Ovary (tissue), 9 donors: ENCODE measurements around the gene ZNF501. TPM values are rescaled to one million over a fixed set of nuclear protein-coding genes. Genes with fewer than 3 reads are reported as not detected.

ENCODE experiments used
- DNase-seq, 5 donors: peaks; one replicate each; pipeline ENCODE4 v3.0.0-alpha.2; 2019 to 2020
- H3K27ac ChIP-seq, 2 donors: fragments of 200-600 bp; one replicate each; pipeline versions ENCODE4 v1.5.1 to v1.8.0; 2019 to 2022
- H3K27me3 ChIP-seq: fragments of 200-600 bp; one replicate; pipeline ENCODE4 v1.8.0; 2022
- H3K36me3 ChIP-seq: fragments of 200-600 bp; sonication (generic); one replicate; pipeline ENCODE4 v1.5.1; 2019
- H3K4me1 ChIP-seq: one replicate; pipeline ENCODE4 v1.8.1; 2013; ENCODE audit warnings: mild to moderate bottlenecking, moderate library complexity; ENCODE audit not compliant: insufficient read depth
- H3K4me3 ChIP-seq: fragments of 200-600 bp; sonication (generic); one replicate; pipeline ENCODE4 v1.5.1; 2017
- H3K9me3 ChIP-seq, 2 donors: fragments of 200-600 bp in 1 of 2; sonication (generic) in 1 of 2; one replicate each; pipeline versions ENCODE4 v1.5.1 to v1.8.1; 2013 to 2019; ENCODE audit warnings: mild to moderate bottlenecking in 1 of 2, moderate library complexity in 1 of 2
- CTCF ChIP-seq, 3 donors: fragments of 450-650 bp in 2 of 3; fragments of 200-600 bp in 1 of 3; IDR thresholded peaks; one replicate each; pipeline versions ENCODE4 v1.5.1 to v1.8.0; 2016 to 2022; ENCODE audit warnings: antibody characterized with exemption in 3 of 3, mild to moderate bottlenecking in 1 of 3
- EP300 ChIP-seq: sonication (generic); formaldehyde crosslinking; IDR thresholded peaks from one replicate; pipeline ENCODE4 v1.6.1; 2017; ENCODE audit warnings: antibody characterized with exemption
- POLR2A ChIP-seq: fragments of 450-650 bp; IDR thresholded peaks from one replicate; pipeline ENCODE4 v1.6.1; 2017; ENCODE audit warnings: antibody characterized with exemption, mild to moderate bottlenecking, moderate library complexity
- WGBS, 3 donors: extraction: QIAGEN DNeasy Blood & Tissue Kit in 1 of 3; methylation state at CpG; one replicate each; pipeline versions ENCODE4 v1.1.5 to v1.1.7; 2013 to 2017; 5-methylcytosine and 5-hydroxymethylcytosine counted together
- intact Hi-C, 4 donors: fragments of 100-400 bp; cut with DNase I; formaldehyde crosslinking; loops; one replicate each; pipeline versions ENCODE4 v1.11.0 to v1.15.1; 2022 to 2023
- polyA plus RNA-seq, 2 donors: library from polyadenylated mRNA; stranded (reverse); fragments of 200-250 nt in 1 of 2; fragments of 350-450 nt in 1 of 2; fragmentation: Illumina TruSeq in 1 of 2; extraction: RNeasy Lipid Tissue Mini Kit (QIAGEN cat#74804) in 1 of 2; gene quantifications; one replicate each; pipeline ENCODE4 v1.2.3, GENCODE V29; 2013 to 2014
- total RNA-seq, 7 donors: library from RNA; depleted of rRNA in 2 of 7; stranded (reverse); fragments of >200 nt in 2 of 7; fragmentation: NEBNext Ultra II Directional in 3 of 7; extraction: Animal tissue kit (Norgen Biotek cat#: 25700) in 3 of 7; gene quantifications; one replicate each; pipeline versions ENCODE4 v1.1.0 to v1.2.4, GENCODE V29; 2016 to 2023
- donor health status: DM: no; HTN: no; CAD: no; lungs with moderate emphysema.
- donor health status: DM: no; HTN: no; CAD: no.
- donor health status: Bipolar disorder and iron deficiency.
- donor health status: DM: yes; HTN: yes; CAD: no.
- donor health status: DM: no; HTN: no; CAD: no.
- donor health status: DM: yes; HTN: yes; CAD: no.

ZNF501 gene
- total and polyA plus RNA-seq, 9 donors: 2.0 to 9.0 (median 4.9) TPM

DNA sequence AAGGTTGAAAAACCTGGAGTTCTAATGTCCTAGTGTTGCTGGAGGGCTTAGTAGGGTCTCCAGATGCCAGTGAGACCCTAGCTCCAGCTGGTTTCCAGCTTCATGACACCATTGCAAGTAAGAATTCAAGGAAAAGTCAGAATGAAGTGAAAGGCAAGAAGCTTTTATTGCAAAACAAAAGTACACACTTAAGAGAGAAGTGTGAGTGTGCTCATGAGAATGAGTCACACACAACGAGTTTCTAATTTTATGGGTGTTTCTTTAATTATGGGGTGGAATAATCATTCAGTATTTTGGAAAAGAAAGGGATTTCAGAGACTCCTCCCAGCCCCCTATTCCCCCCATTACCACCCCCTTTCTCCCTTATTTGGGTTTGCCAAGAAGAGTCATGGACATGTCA, 41.5 kb upstream of the ZNF501 start:
- no peak overlapping the region for H3K27ac ChIP-seq
- 58 to 66% (median 61%) methylated on average over 1 of the region's 1 CpG for WGBS, 3 donors
- H3K4me3 ChIP-seq: no peak overlapping the region
- DNase-seq: no peak
- H3K9me3 ChIP-seq: peaks cover 0 to 7% of the 10 kb centered on the region in 2 donors
- H3K27me3 ChIP-seq: no peaks in the 10 kb centered on the region
- peaks cover 5% of the 10 kb centered on the region for H3K4me1 ChIP-seq
- H3K36me3 ChIP-seq: no peaks in the 10 kb centered on the region
- intact Hi-C loops: no loop called here
- TF ChIP-seq POLR2A (no peak), EP300 (no peak), CTCF (IDR thresholded peaks at IDR 0.05) (no peak)

DNA sequence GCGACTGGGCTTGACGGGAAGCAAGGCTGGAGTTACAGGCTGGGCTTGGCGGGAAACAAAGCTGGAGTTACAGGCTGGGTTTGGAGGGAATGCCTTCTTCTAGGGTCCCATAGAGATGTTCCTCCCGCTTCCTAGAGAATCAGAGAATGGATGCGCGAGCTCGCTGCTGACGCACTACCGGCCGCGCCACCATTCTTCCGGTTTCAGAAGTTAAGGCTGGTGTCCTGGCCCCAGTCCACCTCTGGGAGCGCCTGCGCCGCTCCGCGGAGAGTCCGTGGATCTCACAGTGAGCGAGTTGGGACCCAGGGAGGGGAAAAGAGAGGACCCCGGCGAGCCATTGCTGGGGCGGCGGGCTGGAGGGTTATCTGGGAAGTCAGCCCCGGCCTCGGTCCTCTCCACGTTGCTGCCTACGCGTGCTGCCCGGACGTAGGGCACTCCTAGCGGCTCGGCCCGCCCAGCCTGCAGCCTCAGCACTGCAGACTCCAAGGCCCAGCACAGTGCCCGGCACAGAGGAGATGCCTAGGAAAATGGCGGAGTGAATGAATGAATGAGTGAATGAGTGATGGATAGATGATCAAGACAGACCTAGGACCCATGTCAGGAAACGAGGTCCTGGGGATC, 16.9 kb upstream of the ZNF501 start, which contains the start of gene ZNF502:
Gene ZNF502 (plus strand): TSS at position 206 of the 621 bp plus-strand sequence. CDS start 7,602 bp downstream, outside the sequence.
- DNase-seq: peak; percentile 83 to 93 (median 86)
- Histone ChIP-seq H3K27me3 (no peaks in the 10 kb centered on the region), H3K27ac (peak within 1 kb of the TSS in 1 of 2 donors; percentile 49), H3K36me3 (no peaks in the 10 kb centered on the region), H3K9me3 (peaks cover 0 to 17% of the 10 kb centered on the region in 2 donors), H3K4me3 (peak within 1 kb of the TSS; percentile 59), H3K4me1 (peaks cover 5% of the 10 kb centered on the region)
- TF ChIP-seq EP300: no peak
- peak; percentile 16 to 55 (median 18) for TF ChIP-seq CTCF (IDR thresholded peaks at IDR 0.05)
- peak; percentile 37 for TF ChIP-seq POLR2A
- WGBS, 3 donors: 1 to 3% (median 1%) methylated on average over 31 to 36 of the region's 36 CpGs
- intact Hi-C loops: no loop called here

GRCh38 chr3:44721231-44722102, 8.0 kb upstream of the ZNF501 start:
- no peak overlapping the region for H3K27ac ChIP-seq
- H3K4me3 ChIP-seq: no peak overlapping the region
- intact Hi-C loops: no loop called here
- WGBS, 3 donors: 97% methylated on average over 10 of the region's 10 CpGs
- no peak for TF ChIP-seq CTCF (IDR thresholded peaks at IDR 0.05)
- TF ChIP-seq POLR2A: no peak
- no peak for TF ChIP-seq EP300
- peaks cover 8% of the 10 kb centered on the region for H3K36me3 ChIP-seq
- peaks cover 24 to 64% of the 10 kb centered on the region in 2 donors for H3K9me3 ChIP-seq
- H3K4me1 ChIP-seq: no peaks in the 10 kb centered on the region
- no peaks in the 10 kb centered on the region for H3K27me3 ChIP-seq
- DNase-seq: no peak

GRCh38 chr3:44722103-44722401, 7.4 kb upstream of the ZNF501 start:
- intact Hi-C loops: no loop called here
- no peaks in the 10 kb centered on the region for H3K27me3 ChIP-seq
- H3K36me3 ChIP-seq: peaks cover 8% of the 10 kb centered on the region
- H3K27ac ChIP-seq: no peak overlapping the region
- WGBS, 3 donors: 94 to 100% (median 99%) methylated on average over 1 of the region's 1 CpG
- no peak for DNase-seq
- H3K4me1 ChIP-seq: no peaks in the 10 kb centered on the region
- TF ChIP-seq EP300: no peak
- TF ChIP-seq POLR2A: no peak
- no peak for TF ChIP-seq CTCF (IDR thresholded peaks at IDR 0.05)
- H3K9me3 ChIP-seq: peaks cover 24 to 63% of the 10 kb centered on the region in 2 donors
- no peak overlapping the region for H3K4me3 ChIP-seq
